OCI-LY7 (cell line): ENCODE measurements around the gene HDAC4. TPM values are rescaled to one million over a fixed set of nuclear protein-coding genes. Genes with fewer than 3 reads are reported as not detected.

Experiments used
- BruUV-seq: library from RNA; stranded (reverse); fragments of 400-500 nt; replicated peaks from 2 replicates; lab custom pipeline; 2021; lab: Mats Ljungman, UMichigan
- CTCF ChIA-PET: fragments of 300-600 bp; sonication (Branson Sonifier 250); formaldehyde crosslinking; loops from one replicate; lab custom pipeline; 2022; ENCODE audit warnings: antibody characterized with exemption; ENCODE audit not compliant: unreplicated experiment; lab: Charles Lee
- POLR2A ChIA-PET: fragments of 300-600 bp; sonication (Branson Sonifier 250); formaldehyde crosslinking; loops from one replicate; lab custom pipeline; 2022; ENCODE audit warnings: antibody characterized with exemption; lab: Charles Lee
- DNase-seq: peaks from one replicate; pipeline ENCODE4 v3.0.0-alpha.2; 2015; ENCODE audit warnings: low spot score
- H2AFZ ChIP-seq: fragments of 200-600 bp; sonication (generic), shearing (Covaris generic); 2 replicates; pipeline ENCODE4 v1.6.1; 2014; ENCODE audit warnings: mild to moderate bottlenecking, antibody characterized with exemption, low read length, moderate library complexity
- H3K27ac ChIP-seq: fragments of 200-600 bp; sonication (generic); 2 replicates; pipeline ENCODE4 v1.5.1; 2014; ENCODE audit warnings: mixed run types, low read depth, mild to moderate bottlenecking, moderate library complexity, low read length, inconsistent platforms; ENCODE audit not compliant: poor library complexity, severe bottlenecking
- H3K36me3 ChIP-seq: fragments of 200-600 bp; sonication (generic); 2 replicates; pipeline ENCODE4 v1.6.1; 2014; ENCODE audit warnings: mild to moderate bottlenecking, antibody characterized with exemption, low read length, moderate library complexity, mixed read lengths; ENCODE audit not compliant: insufficient read depth
- H3K4me1 ChIP-seq: fragments of 200-600 bp; sonication (generic); 2 replicates; pipeline ENCODE4 v1.5.1; 2014; ENCODE audit warnings: mild to moderate bottlenecking, low read length; ENCODE audit not compliant: insufficient read depth, poor library complexity, severe bottlenecking
- H3K4me2 ChIP-seq: fragments of 200-600 bp; sonication (generic); 2 replicates; pipeline ENCODE4 v1.6.1; 2014; ENCODE audit warnings: mild to moderate bottlenecking, low read length
- H3K4me3 ChIP-seq: fragments of 200-600 bp; sonication (generic); 2 replicates; pipeline ENCODE4 v1.5.1; 2014; ENCODE audit warnings: mild to moderate bottlenecking, low read depth, low read length; ENCODE audit not compliant: poor library complexity, severe bottlenecking
- H3K79me2 ChIP-seq: fragments of 200-600 bp; sonication (generic); 2 replicates; pipeline ENCODE4 v1.6.1; 2016; ENCODE audit warnings: low read depth, mild to moderate bottlenecking, low read length, moderate library complexity, mixed read lengths; ENCODE audit not compliant: insufficient read depth
- H3K9me2 ChIP-seq: fragments of 200-600 bp; sonication (generic); 2 replicates; pipeline ENCODE4 v1.6.1; 2016; ENCODE audit warnings: mild to moderate bottlenecking, low read length, mixed read lengths; ENCODE audit not compliant: insufficient read depth
- H3K9me3 ChIP-seq: fragments of 200-600 bp; sonication (generic); 2 replicates; pipeline ENCODE4 v1.6.1; 2014; ENCODE audit warnings: mild to moderate bottlenecking, mixed run types, low read length, mixed read lengths
- H4K20me1 ChIP-seq: fragments of 200-600 bp; sonication (generic); 2 replicates; pipeline ENCODE4 v1.6.1; 2014; ENCODE audit warnings: mild to moderate bottlenecking, antibody characterized with exemption, low read length, moderate library complexity, mixed read lengths; ENCODE audit not compliant: insufficient read depth
- EZH2phosphoT487 ChIP-seq: fragments of 200-600 bp; sonication (generic); IDR thresholded peaks from 2 replicates; pipeline ENCODE4 v1.6.1; 2018; ENCODE audit warnings: low read depth, borderline replicate concordance, mild to moderate bottlenecking, mixed run types, antibody characterized with exemption, low read length, moderate library complexity, mixed read lengths
- intact Hi-C: fragments of 100-400 bp; cut with micrococcal nuclease; formaldehyde crosslinking; loops from one replicate; pipeline ENCODE4 v1.10.0; 2022; ENCODE audit not compliant: unreplicated experiment
- total RNA-seq, 2 experiments: library from RNA; depleted of rRNA in 1 of 2; stranded (reverse); fragments of >200 nt in 1 of 2; shearing (Covaris generic) in 1 of 2; gene quantifications; 2 replicates each; pipeline ENCODE4 v1.2.3, GENCODE V29; 2014 to 2022
- TF ChIP-seq, protein P1 (sequence below): fragments of 200-600 bp; sonication (generic); conservative IDR thresholded peaks from 2 replicates; pipeline ENCODE4 v1.5.1; 2014; ENCODE audit warnings: mild to moderate bottlenecking, antibody characterized with exemption, low read length, moderate library complexity, mixed read lengths

Gene HDAC4
- total RNA-seq, 2 experiments from 2014 or later, result 10.2 to 20.6 TPM

DNA sequence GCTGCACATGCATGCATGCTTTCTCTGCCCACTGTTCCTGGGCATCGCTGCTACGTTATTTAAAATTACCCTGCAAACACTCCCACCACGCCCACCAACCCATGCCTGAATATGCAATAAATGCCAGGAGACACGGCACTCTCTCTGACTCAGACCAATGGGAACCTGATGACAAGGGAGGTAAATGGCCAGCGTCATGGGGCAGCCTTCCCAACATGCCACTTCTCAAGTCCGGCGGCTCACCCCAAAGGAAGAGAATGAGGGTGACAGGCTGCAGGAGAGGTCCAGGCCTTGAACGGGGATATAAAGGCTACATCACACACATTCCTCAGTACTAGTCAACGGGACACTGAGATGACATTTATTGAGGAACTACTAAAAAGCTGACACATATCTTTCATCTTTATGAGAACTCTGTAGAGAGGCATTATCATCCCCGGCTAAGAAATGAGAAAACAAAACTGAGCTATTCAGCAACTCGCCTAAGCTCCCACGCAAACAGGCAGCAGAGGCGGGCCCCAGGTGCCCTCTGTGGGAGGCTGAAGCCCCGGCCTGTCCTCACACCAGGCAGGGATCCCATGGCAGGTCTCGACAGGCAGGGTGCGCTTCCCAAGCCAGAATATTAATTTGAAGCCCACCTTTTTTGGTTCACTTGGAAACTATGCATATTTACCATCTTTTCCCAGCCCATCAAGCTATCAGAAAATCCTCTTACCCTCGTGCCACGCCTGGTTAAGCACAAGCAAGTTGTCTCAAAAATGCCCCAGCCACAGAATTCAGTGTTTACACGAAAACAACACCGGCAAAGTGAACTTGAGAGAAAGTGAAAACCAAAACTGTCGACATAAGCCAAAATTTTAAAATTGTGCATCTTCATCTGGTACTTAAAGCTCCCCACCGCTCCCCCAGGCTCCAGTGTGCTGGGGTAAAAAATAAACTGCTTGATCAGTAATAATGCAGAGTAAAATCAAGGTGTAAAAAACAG is 166.3 kb downstream of the HDAC4 start:
- no peaks in the 10 kb centered on the region for H3K4me1 ChIP-seq
- H3K9me3 ChIP-seq, result no peaks in the 10 kb centered on the region
- no peak overlapping the region for H3K4me2 ChIP-seq
- TF ChIP-seq EZH2phosphoT487, result no peak
- TF ChIP-seq, protein P1, sequence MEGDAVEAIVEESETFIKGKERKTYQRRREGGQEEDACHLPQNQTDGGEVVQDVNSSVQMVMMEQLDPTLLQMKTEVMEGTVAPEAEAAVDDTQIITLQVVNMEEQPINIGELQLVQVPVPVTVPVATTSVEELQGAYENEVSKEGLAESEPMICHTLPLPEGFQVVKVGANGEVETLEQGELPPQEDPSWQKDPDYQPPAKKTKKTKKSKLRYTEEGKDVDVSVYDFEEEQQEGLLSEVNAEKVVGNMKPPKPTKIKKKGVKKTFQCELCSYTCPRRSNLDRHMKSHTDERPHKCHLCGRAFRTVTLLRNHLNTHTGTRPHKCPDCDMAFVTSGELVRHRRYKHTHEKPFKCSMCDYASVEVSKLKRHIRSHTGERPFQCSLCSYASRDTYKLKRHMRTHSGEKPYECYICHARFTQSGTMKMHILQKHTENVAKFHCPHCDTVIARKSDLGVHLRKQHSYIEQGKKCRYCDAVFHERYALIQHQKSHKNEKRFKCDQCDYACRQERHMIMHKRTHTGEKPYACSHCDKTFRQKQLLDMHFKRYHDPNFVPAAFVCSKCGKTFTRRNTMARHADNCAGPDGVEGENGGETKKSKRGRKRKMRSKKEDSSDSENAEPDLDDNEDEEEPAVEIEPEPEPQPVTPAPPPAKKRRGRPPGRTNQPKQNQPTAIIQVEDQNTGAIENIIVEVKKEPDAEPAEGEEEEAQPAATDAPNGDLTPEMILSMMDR, result no peak
- H4K20me1 ChIP-seq, result no peaks in the 10 kb centered on the region; the same call in 1 of the 2 replicates
- no peak overlapping the region for H3K27ac ChIP-seq
- H3K4me3 ChIP-seq, result no peak overlapping the region
- no peaks in the 10 kb centered on the region for H3K79me2 ChIP-seq
- intact Hi-C loops, result no loop called here
- DNase-seq, result no peak
- no peaks in the 10 kb centered on the region for H3K36me3 ChIP-seq
- H2AFZ ChIP-seq, result no peak overlapping the region
- H3K9me2 ChIP-seq, result no peaks in the 10 kb centered on the region
- ChIA-PET POLR2A (interaction anchor here (0.6 kb wide), 1 partner anchor 13 kb away, joined by 3 read pairs; no protein-coding TSS in a partner anchor), CTCF (no interaction called here)
- no TSS peak for BruUV-seq

DNA sequence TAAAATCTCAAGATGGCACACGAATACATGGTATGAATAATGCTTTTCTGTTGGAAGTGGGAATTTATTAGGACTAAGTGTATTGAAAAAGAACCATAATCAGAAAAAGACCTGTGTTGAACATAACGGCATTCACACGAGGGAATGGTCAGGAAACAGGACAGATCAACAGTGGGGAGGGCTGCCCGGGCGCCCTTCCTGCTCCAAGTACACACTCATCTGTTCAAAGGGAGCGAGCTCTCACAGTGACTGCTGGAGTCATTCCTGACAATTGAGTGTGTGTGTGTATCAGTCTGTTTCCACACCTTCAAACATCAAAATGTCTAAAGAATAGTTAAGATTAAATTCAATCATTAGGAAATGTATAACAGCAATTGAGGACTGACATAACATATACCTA is 167.2 kb downstream of the HDAC4 start:
- Histone ChIP-seq H3K79me2 (no peaks in the 10 kb centered on the region), H3K4me2 (no peak overlapping the region), H4K20me1 (no peaks in the 10 kb centered on the region; the same call in 1 of the 2 replicates), H3K4me3 (no peak overlapping the region), H3K27ac (no peak overlapping the region), H3K4me1 (no peaks in the 10 kb centered on the region), H3K9me2 (no peaks in the 10 kb centered on the region), H3K36me3 (no peaks in the 10 kb centered on the region), H2AFZ (no peak overlapping the region), H3K9me3 (no peaks in the 10 kb centered on the region)
- no TSS peak for BruUV-seq
- intact Hi-C loops, result no loop called here
- no peak for DNase-seq
- CTCF ChIA-PET, result no interaction called here
- POLR2A ChIA-PET, result interaction anchor here (0.6 kb wide), 1 partner anchor 14 kb away, joined by 3 read pairs; no protein-coding TSS in a partner anchor
- TF ChIP-seq, protein P1, result no peak
- no peak for TF ChIP-seq EZH2phosphoT487

DNA sequence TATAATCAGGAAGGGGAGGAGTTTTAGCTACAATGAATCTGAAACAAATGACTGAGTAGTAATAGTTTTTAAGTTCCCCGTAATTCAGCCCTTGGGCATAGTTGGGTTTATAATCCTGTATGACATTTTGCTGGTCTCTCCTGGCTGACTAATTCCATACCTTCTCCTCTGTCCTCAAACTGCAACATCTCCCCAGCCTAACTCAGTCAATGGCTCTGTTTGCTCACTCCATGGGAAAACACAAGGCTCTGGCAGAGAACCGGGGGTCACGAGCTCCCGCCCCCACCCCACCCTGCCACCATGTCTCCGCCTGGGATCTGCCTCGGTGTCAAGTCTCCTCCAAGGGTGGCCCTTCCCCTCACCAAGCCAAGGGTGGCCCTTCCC is 168.6 kb downstream of the HDAC4 start:
- no peak overlapping the region for H3K27ac ChIP-seq
- no peaks in the 10 kb centered on the region for H3K9me3 ChIP-seq
- H3K36me3 ChIP-seq, result no peaks in the 10 kb centered on the region
- CTCF ChIA-PET, result no interaction called here
- H4K20me1 ChIP-seq, result no peaks in the 10 kb centered on the region; the same call in 1 of the 2 replicates
- H3K4me3 ChIP-seq, result no peak overlapping the region
- no peaks in the 10 kb centered on the region for H3K79me2 ChIP-seq
- intact Hi-C loops, result no loop called here
- no peak for DNase-seq
- TF ChIP-seq, protein P1, result no peak
- no peak for TF ChIP-seq EZH2phosphoT487
- H3K4me2 ChIP-seq, result no peak overlapping the region
- no peak overlapping the region for H2AFZ ChIP-seq
- no peaks in the 10 kb centered on the region for H3K9me2 ChIP-seq
- no TSS peak for BruUV-seq
- POLR2A ChIA-PET, result no interaction called here
- no peaks in the 10 kb centered on the region for H3K4me1 ChIP-seq
